ENCODE measurements around the gene CAPG. TPM values are rescaled to one million over a fixed set of nuclear protein-coding genes. Genes with fewer than 3 reads are reported as not detected.

CAPG gene
- total and polyA plus RNA-seq, 2 of the 4 experiments (the other 2 are of a cell fraction), result 79.9 to 98.3 TPM

DNA sequence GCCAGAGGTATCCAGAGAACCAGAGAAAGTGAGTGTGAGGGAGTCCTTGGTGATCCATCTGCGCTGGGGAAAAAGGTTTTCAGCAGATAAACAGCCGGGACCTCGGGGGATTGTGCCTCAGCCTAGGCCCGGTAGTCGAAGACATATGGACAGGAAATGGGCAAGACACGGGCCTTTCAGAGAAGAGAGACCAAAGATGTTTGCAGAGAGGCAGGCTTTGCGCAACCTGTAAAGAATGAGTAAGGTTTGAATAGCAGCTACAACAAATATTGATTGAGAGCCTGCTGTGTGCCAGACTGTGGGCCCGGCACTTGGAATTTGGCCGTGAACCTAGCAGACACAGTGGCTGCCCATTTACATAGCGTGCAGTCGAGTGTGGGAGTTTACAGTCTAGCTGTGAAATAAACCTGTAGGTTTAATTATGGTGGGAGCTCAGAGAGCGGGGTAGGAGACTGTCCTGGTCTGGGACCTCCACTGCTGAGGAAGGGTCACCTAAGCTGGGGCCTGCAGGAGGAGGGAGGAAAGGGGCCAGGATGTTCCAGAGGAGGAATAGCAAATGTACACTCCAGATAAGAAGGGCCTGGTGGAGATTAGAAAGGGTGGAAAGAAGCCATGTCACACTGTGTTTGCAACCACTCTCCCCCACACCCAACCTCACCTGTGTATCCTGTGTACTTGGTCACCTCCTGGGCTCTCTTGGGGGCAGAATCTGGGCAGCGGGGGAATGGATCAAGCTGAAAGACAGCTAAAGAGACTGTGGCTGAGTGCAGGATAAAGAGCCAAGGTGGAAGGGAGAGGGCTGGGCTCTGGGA, 11.3 kb upstream of the CAPG start:
- peak overlapping the region; percentile 85 for H3K27ac ChIP-seq (ENCODE audit: insufficient read depth, low read length)
- no peaks in the 10 kb centered on the region for H3K36me3 ChIP-seq (ENCODE audit: control insufficient read depth, insufficient read depth, low read length)
- H3K23ac ChIP-seq (ENCODE audit: low read depth, low read length), result peak overlapping the region; percentile 56
- peak overlapping the region; percentile 88; the same call in 2 of the 3 replicates for H2BK15ac ChIP-seq (ENCODE audit: low read depth, low read length)
- H2BK120ac ChIP-seq (ENCODE audit: low read depth, low read length), result peak overlapping the region; percentile 94
- H3K4me2 ChIP-seq (ENCODE audit: low read depth, low read length), result no peak overlapping the region
- peak overlapping the region; percentile 67 for H3K56ac ChIP-seq (ENCODE audit: extremely low read depth, insufficient read depth, low read length)
- no peaks in the 10 kb centered on the region for H3K27me3 ChIP-seq (ENCODE audit: control insufficient read depth, insufficient read depth, low read length)
- H2BK20ac ChIP-seq (ENCODE audit: low read depth, low read length), result peak overlapping the region; percentile 85
- peaks cover 23% of the 10 kb centered on the region for H3K4me1 ChIP-seq (ENCODE audit: control insufficient read depth, insufficient read depth, low read length)
- ATAC-seq (ENCODE audit: low read depth) (peak; percentile 3), DNase-seq (peak; percentile 64)
- peak overlapping the region; percentile 78 for H2BK5ac ChIP-seq (ENCODE audit: low read depth, low read length, poor library complexity, severe bottlenecking)
- H2AK9ac ChIP-seq (replicated peaks; ENCODE audit: low read depth, low read length, poor library complexity), result peak overlapping the region; percentile 80
- H3K18ac ChIP-seq (ENCODE audit: low read depth, low read length), result peak overlapping the region; percentile 70
- H3K9me3 ChIP-seq (ENCODE audit: control insufficient read depth, insufficient read depth, low read length), result no peaks in the 10 kb centered on the region
- H3K79me1 ChIP-seq (ENCODE audit: low read depth in 1 of 2, low read length in 2 of 2), result peaks cover 0 to 36% of the 10 kb centered on the region in 2 experiments; a peak in 2 of 4 replicates
- POLR2A ChIA-PET (ENCODE audit: unreplicated experiment), result interaction anchor here (0.8 to 3.0 kb wide), 3 partner anchors 118 to 127 kb away, joined by 3 to 16 read pairs (median 4); partner anchors contain the start of gene MAT2A
- peak overlapping the region; percentile 82 for H3K14ac ChIP-seq (replicated peaks; ENCODE audit: low read depth, low read length)
- H3K9me1 ChIP-seq (ENCODE audit: insufficient read depth, low read length), result peaks cover 11% of the 10 kb centered on the region; the same call in 1 of the 2 replicates
- H3K4me3 ChIP-seq (ENCODE audit: insufficient read depth, low read depth, low read length), result no peak overlapping the region
- peak overlapping the region; percentile 95 for H2AK5ac ChIP-seq (ENCODE audit: low read depth, low read length)
- dilution Hi-C loops (cut with HindIII; ENCODE audit: low sequenced_read_pairs, unreplicated experiment), result no loop called here
- peak overlapping the region; percentile 90 for H4K5ac ChIP-seq (ENCODE audit: low read depth, low read length)
- H2AFZ ChIP-seq (replicated peaks; ENCODE audit: low read length, poor library complexity), result peak overlapping the region; percentile 93
- peak overlapping the region; percentile 92 to 93 for H4K8ac ChIP-seq (ENCODE audit: low read depth in 2 of 2, low read length in 2 of 2)
- H4K20me1 ChIP-seq (ENCODE audit: insufficient read depth, low read length), result no peaks in the 10 kb centered on the region
- TF ChIP-seq BHLHE40 (IDR thresholded peaks at IDR 0.05; ENCODE audit: low read depth, low read length) (0 out of 2 replicates have a peak, but pooled peaks have one; percentile 3), CEBPB (IDR thresholded peaks at IDR 0.05; ENCODE audit: low read depth, low read length) (peak; percentile 93), SMC3 (IDR thresholded peaks at IDR 0.05; ENCODE audit: low read depth, low read length) (peak; percentile 11; the same call in 1 of the 2 replicates), MAZ (IDR thresholded peaks at IDR 0.05; ENCODE audit: borderline replicate concordance, low read depth, low read length) (no peak)
- peak overlapping the region; percentile 92 for H4K91ac ChIP-seq (ENCODE audit: insufficient read depth, low read depth, low read length)
- intact Hi-C loops (cut with micrococcal nuclease), result loop anchor here (1.0 to 5.0 kb wide), 3 partner anchors 48 to 286 kb away; partner anchors contain the start of gene USP39
- no TSS peak for BruUV-seq (replicated peaks)
- H3K4ac ChIP-seq (ENCODE audit: low read depth, low read length), result peak overlapping the region; percentile 93
- in situ Hi-C loops (cut with MboI; ENCODE audit: low sequenced_read_pairs), result loop anchor here (5.0 kb wide), 1 partner anchor 131 kb away; no protein-coding TSS in a partner anchor
- WGBS, 2 experiments (ENCODE audit: extremely low coverage in 2 of 2, insufficient read length in 1 of 2), result 57% methylated on average over 11 of the region's 13 CpGs; no CpG with 5 or more reads in 1 of the 2 experiments
- peak overlapping the region; percentile 33 for H3K9ac ChIP-seq (ENCODE audit: low read depth, low read length)
- CTCF ChIA-PET, result interaction anchor here (0.6 to 3.6 kb wide), 8 partner anchors 22 to 140 kb away, joined by 3 to 46 read pairs (median 4); partner anchors contain the start of gene GGCX

Data from IMR-90 (cell line).